DND-41 (cell line): ENCODE data around the gene ETF1.

Experiments used
- ATAC-seq: fragments of 200-7000 bp; cut with Tn5 transposase; 3 replicates; pipeline ENCODE4 v1.9.1; 2021; ENCODE audit warnings: low read depth; ENCODE audit not compliant: insufficient read depth
- DNase-seq: peaks from one replicate; pipeline ENCODE4 v3.0.0-alpha.2; 2020
- H2AFZ ChIP-seq: 2 replicates; pipeline ENCODE4 v1.6.0; 2012; ENCODE audit warnings: low read depth, low read length
- H3K27ac ChIP-seq: 2 replicates; pipeline ENCODE4 v1.5.1; 2012; ENCODE audit warnings: low read length, inconsistent platforms
- H3K27me3 ChIP-seq: fragments of 200-600 bp; sonication (generic); 2 replicates; pipeline ENCODE4 v1.6.0; 2012; ENCODE audit warnings: low read length, mild to moderate bottlenecking, inconsistent platforms; ENCODE audit not compliant: insufficient read depth, poor library complexity
- H3K36me3 ChIP-seq: 2 replicates; pipeline ENCODE4 v1.5.1; 2012; ENCODE audit warnings: low read length, inconsistent platforms; ENCODE audit not compliant: insufficient read depth
- H3K4me1 ChIP-seq: 2 replicates; pipeline ENCODE4 v1.5.1; 2012; ENCODE audit warnings: mild to moderate bottlenecking, low read length; ENCODE audit not compliant: insufficient read depth
- H3K4me2 ChIP-seq: 2 replicates; pipeline ENCODE4 v1.6.0; 2012; ENCODE audit warnings: mild to moderate bottlenecking, moderate library complexity, low read length, inconsistent platforms; ENCODE audit not compliant: insufficient read depth
- H3K4me3 ChIP-seq, 2 experiments: fragments of 200-600 bp in 1 of 2; shearing (Covaris generic) in 1 of 2; 2 replicates each; pipeline ENCODE4 v1.5.1; 2012 to 2016; ENCODE audit warnings: inconsistent platforms in 2 of 2, low read length in 2 of 2, mild to moderate bottlenecking in 2 of 2, low read depth in 1 of 2, moderate library complexity in 1 of 2
- H3K79me2 ChIP-seq: 2 replicates; pipeline ENCODE4 v1.6.0; 2012; ENCODE audit warnings: low read length, inconsistent platforms; ENCODE audit not compliant: insufficient read depth
- H3K9ac ChIP-seq: 2 replicates; pipeline ENCODE4 v1.6.0; 2012; ENCODE audit warnings: low read depth, mild to moderate bottlenecking, inconsistent platforms, low read length, moderate library complexity
- H3K9me3 ChIP-seq: 2 replicates; pipeline ENCODE4 v1.5.1; 2012; ENCODE audit warnings: low read length, moderate library complexity, mild to moderate bottlenecking, inconsistent platforms; ENCODE audit not compliant: insufficient read depth, severe bottlenecking
- H4K20me1 ChIP-seq: 2 replicates; pipeline ENCODE4 v1.6.0; 2012; ENCODE audit warnings: low read length; ENCODE audit not compliant: insufficient read depth
- CTCF ChIP-seq: IDR thresholded peaks from 2 replicates; pipeline ENCODE4 v1.5.1; 2012; ENCODE audit warnings: borderline replicate concordance, low read length, moderate library complexity, mild to moderate bottlenecking; ENCODE audit not compliant: poor library complexity, severe bottlenecking; ENCODE audit errors: extremely low read depth
- EZH2 ChIP-seq: IDR thresholded peaks from 3 replicates; pipeline ENCODE4 v1.6.1; 2012; ENCODE audit warnings: borderline replicate concordance, low read depth, mild to moderate bottlenecking, moderate library complexity, low read length, inconsistent platforms; ENCODE audit not compliant: severe bottlenecking

Gene ETF1

GRCh38 chr5:138544181-138545134 is 1.4 kb upstream of the ETF1 start:
- Histone ChIP-seq H3K9ac (peak overlapping the region; percentile 94), H3K27ac (peak overlapping the region; percentile 100), H3K27me3 (no peaks in the 10 kb centered on the region), H4K20me1 (peaks cover 30% of the 10 kb centered on the region; the same call in 1 of the 2 replicates), H3K36me3 (peaks cover 24% of the 10 kb centered on the region), H3K79me2 (peaks cover 89% of the 10 kb centered on the region), H3K4me3 (peak overlapping the region; percentile 96 to 99), H3K9me3 (no peaks in the 10 kb centered on the region), H2AFZ (peak overlapping the region; percentile 98), H3K4me1 (peaks cover 53% of the 10 kb centered on the region), H3K4me2 (peak overlapping the region; percentile 88)
- TF ChIP-seq CTCF (no peak), EZH2 (no peak)
- DNase-seq (no peak), ATAC-seq (no peak)

- peaks cover 89% of the 10 kb centered on the region for H3K79me2 ChIP-seq
- peak overlapping the region; percentile 100 for H3K27ac ChIP-seq
- ATAC-seq (peak; percentile 59), DNase-seq (no peak)
- H3K4me2 ChIP-seq, result peak overlapping the region; percentile 88
- peak overlapping the region; percentile 96 to 99 for H3K4me3 ChIP-seq
- H3K9ac ChIP-seq, result peak overlapping the region; percentile 94
- H2AFZ ChIP-seq, result peak overlapping the region; percentile 98
- peaks cover 32% of the 10 kb centered on the region; the same call in 1 of the 2 replicates for H4K20me1 ChIP-seq
- no peaks in the 10 kb centered on the region for H3K9me3 ChIP-seq
- no peaks in the 10 kb centered on the region for H3K27me3 ChIP-seq
- no peak for TF ChIP-seq EZH2
- TF ChIP-seq CTCF, result no peak
- H3K4me1 ChIP-seq, result peaks cover 55% of the 10 kb centered on the region
- H3K36me3 ChIP-seq, result peaks cover 31% of the 10 kb centered on the region
Measured at GRCh38 chr5:138543730-138544104, 681 bp upstream of the ETF1 start.

- Histone ChIP-seq H3K27me3 (no peaks in the 10 kb centered on the region), H3K4me2 (peak overlapping the region; percentile 73), H3K4me1 (peaks cover 55% of the 10 kb centered on the region), H3K4me3 (peak overlapping the region; percentile 83 to 99), H4K20me1 (peaks cover 37% of the 10 kb centered on the region; the same call in 1 of the 2 replicates), H3K27ac (peak overlapping the region; percentile 90), H3K9ac (peak overlapping the region; percentile 95), H3K9me3 (no peaks in the 10 kb centered on the region), H3K36me3 (peaks cover 36% of the 10 kb centered on the region), H2AFZ (peak overlapping the region; percentile 84), H3K79me2 (peaks cover 92% of the 10 kb centered on the region)
- peak; percentile 12 for DNase-seq
- ATAC-seq, result no peak; the same call in 2 of the 3 replicates
- TF ChIP-seq CTCF (no peak), EZH2 (no peak)
Measured at GRCh38 chr5:138542180-138542955, 668 bp downstream of the ETF1 start.
